GM12878 (cell line): Measurements from ENCODE around the gene RND2. TPM values are rescaled to one million over a fixed set of nuclear protein-coding genes. Genes with fewer than 3 reads are reported as not detected.
A peak's percentile ranks its signal among the peaks of the same experiment; 100 is the strongest.

Source experiments
- CBX3 ChIP-seq: fragments of 200-600 bp; sonication (generic); IDR thresholded peaks from 2 replicates; pipeline ENCODE4 v1.6.1; 2016; ENCODE audit warnings: low read depth, borderline replicate concordance
- E4F1 ChIP-seq: fragments of 450-650 bp; IDR thresholded peaks from 2 replicates; pipeline ENCODE4 v1.6.1; 2018; ENCODE audit warnings: borderline replicate concordance, mild to moderate bottlenecking; ENCODE audit not compliant: partially characterized antibody
- ETV6 ChIP-seq, 2 experiments: fragments of 450-650 bp in 1 of 2; IDR thresholded peaks in 1 of 2; conservative IDR thresholded peaks in 1 of 2; 2 replicates each; pipeline ENCODE4 v1.6.1; 2014; ENCODE audit warnings: antibody characterized with exemption in 1 of 2, borderline replicate concordance in 1 of 2, low read depth in 1 of 2, mild to moderate bottlenecking in 1 of 2, moderate library complexity in 1 of 2
- FOS ChIP-seq: IDR thresholded peaks from 3 replicates; pipeline ENCODE4 v1.6.1; 2011; ENCODE audit warnings: borderline replicate concordance; ENCODE audit not compliant: insufficient read length; ENCODE audit errors: extremely low read depth
- GATAD2B ChIP-seq: fragments of 450-650 bp; conservative IDR thresholded peaks from 2 replicates; pipeline ENCODE4 v1.6.1; 2017; ENCODE audit warnings: low read depth, mild to moderate bottlenecking, moderate library complexity
- HDAC2 ChIP-seq: fragments of 200-600 bp; sonication (generic); IDR thresholded peaks from 2 replicates; pipeline ENCODE4 v1.6.1; 2017
- IKZF2 ChIP-seq, 2 experiments: fragments of 450-650 bp; IDR thresholded peaks; 2 replicates each; pipeline ENCODE4 v1.6.1; 2017; ENCODE audit warnings: mild to moderate bottlenecking in 2 of 2, moderate library complexity in 2 of 2
- MLLT1 ChIP-seq: fragments of 450-650 bp; IDR thresholded peaks from 2 replicates; pipeline ENCODE4 v1.6.1; 2016; ENCODE audit warnings: mild to moderate bottlenecking
- NBN ChIP-seq: fragments of 450-650 bp; IDR thresholded peaks from 2 replicates; pipeline ENCODE4 v1.6.1; 2016
- SMAD5 ChIP-seq: IDR thresholded peaks from 2 replicates; pipeline ENCODE4 v1.6.1; 2016; ENCODE audit warnings: antibody characterized with exemption, low read depth
- SMARCA5 ChIP-seq: fragments of 450-650 bp; IDR thresholded peaks from 2 replicates; pipeline ENCODE4 v1.6.1; 2017; ENCODE audit warnings: mild to moderate bottlenecking
- TARDBP ChIP-seq: IDR thresholded peaks from 2 replicates; pipeline ENCODE4 v1.6.1; 2016; ENCODE audit warnings: borderline replicate concordance
- YY1 ChIP-seq: IDR thresholded peaks from 2 replicates; pipeline ENCODE4 v1.6.1; 2011; ENCODE audit warnings: low read depth, mild to moderate bottlenecking, low read length
- ZBTB40 ChIP-seq: fragments of 450-650 bp; IDR thresholded peaks from 2 replicates; pipeline ENCODE4 v1.6.1; 2016; ENCODE audit warnings: mild to moderate bottlenecking, moderate library complexity, borderline replicate concordance
- ZZZ3 ChIP-seq: IDR thresholded peaks from 2 replicates; pipeline ENCODE4 v1.6.1; 2011; ENCODE audit warnings: low read depth; ENCODE audit not compliant: control insufficient read depth, insufficient read length
- polyA plus RNA-seq, 11 experiments: library from polyadenylated mRNA; depleted of rRNA in 4 of 11; unstranded in 6 of 11; stranded (reverse) in 5 of 11; fragments of >200 nt; fragmentation: Nextera tagmentation in 4 of 11; fragmentation: Illumina TruSeq in 1 of 11; extraction: Ambion mirVana in 4 of 11; extraction: Trizol in 1 of 11; gene quantifications; 1 replicate in 1 of 11; 2 replicates in 10 of 11; pipeline versions ENCODE4 v1.2.1 to v1.2.3, GENCODE V29; 2011 to 2016; ENCODE audit warnings: inconsistent platforms in 2 of 11, missing spikeins in 2 of 11, low read depth in 1 of 11
- total RNA-seq, 4 experiments: library from RNA; depleted of rRNA in 3 of 4; stranded (reverse); fragments of >200 nt in 3 of 4; fragmentation: Illumina TruSeq in 1 of 4; extraction: Trizol in 1 of 4; gene quantifications; 2 replicates each; pipeline versions ENCODE4 v1.2.1 to v1.2.3, GENCODE V29; 2013 to 2021
- TF ChIP-seq, protein P1 (sequence below): fragments of 450-650 bp; IDR thresholded peaks from 2 replicates; pipeline ENCODE4 v1.6.1; 2017; ENCODE audit warnings: mild to moderate bottlenecking, low read depth, inconsistent platforms; ENCODE audit not compliant: poor library complexity, severe bottlenecking
- TF ChIP-seq, protein P2 (sequence below): IDR thresholded peaks from 2 replicates; pipeline ENCODE4 v1.6.1; 2011; ENCODE audit warnings: low read depth, low read length, improper control_type of control experiment, borderline replicate concordance

The RND2 gene
- total and polyA plus RNA-seq, 10 of the 15 experiments (the other 5 are each of a cell fraction or from before 2014, with no cell fraction given) = 0.01 to 0.05 (median 0.03) TPM; not detected in 6

GRCh38 chr17:43006639-43007551 lies 18.1 kb upstream of the RND2 start, which contains the start of gene IFI35 (continued):
- TF ChIP-seq E4F1 = no peak
- TF ChIP-seq, protein P1, sequence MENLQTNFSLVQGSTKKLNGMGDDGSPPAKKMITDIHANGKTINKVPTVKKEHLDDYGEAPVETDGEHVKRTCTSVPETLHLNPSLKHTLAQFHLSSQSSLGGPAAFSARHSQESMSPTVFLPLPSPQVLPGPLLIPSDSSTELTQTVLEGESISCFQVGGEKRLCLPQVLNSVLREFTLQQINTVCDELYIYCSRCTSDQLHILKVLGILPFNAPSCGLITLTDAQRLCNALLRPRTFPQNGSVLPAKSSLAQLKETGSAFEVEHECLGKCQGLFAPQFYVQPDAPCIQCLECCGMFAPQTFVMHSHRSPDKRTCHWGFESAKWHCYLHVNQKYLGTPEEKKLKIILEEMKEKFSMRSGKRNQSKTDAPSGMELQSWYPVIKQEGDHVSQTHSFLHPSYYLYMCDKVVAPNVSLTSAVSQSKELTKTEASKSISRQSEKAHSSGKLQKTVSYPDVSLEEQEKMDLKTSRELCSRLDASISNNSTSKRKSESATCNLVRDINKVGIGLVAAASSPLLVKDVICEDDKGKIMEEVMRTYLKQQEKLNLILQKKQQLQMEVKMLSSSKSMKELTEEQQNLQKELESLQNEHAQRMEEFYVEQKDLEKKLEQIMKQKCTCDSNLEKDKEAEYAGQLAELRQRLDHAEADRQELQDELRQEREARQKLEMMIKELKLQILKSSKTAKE = no peak
- no peak; the same call in 1 of the 2 replicates for TF ChIP-seq SMARCA5
- TF ChIP-seq ETV6 (conservative IDR thresholded peaks at IDR 0.05 in 1 of 2, IDR thresholded peaks at IDR 0.05 in 1 of 2; ENCODE audit: borderline replicate concordance in 1 of 2, low read depth in 1 of 2) = peak in 1 of 2 experiments; percentile 80; a peak in 2 of 4 replicates
- TF ChIP-seq, protein P2, sequence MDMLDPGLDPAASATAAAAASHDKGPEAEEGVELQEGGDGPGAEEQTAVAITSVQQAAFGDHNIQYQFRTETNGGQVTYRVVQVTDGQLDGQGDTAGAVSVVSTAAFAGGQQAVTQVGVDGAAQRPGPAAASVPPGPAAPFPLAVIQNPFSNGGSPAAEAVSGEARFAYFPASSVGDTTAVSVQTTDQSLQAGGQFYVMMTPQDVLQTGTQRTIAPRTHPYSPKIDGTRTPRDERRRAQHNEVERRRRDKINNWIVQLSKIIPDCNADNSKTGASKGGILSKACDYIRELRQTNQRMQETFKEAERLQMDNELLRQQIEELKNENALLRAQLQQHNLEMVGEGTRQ = no peak; the same call in 1 of the 2 replicates
- no peak for TF ChIP-seq HDAC2
- TF ChIP-seq IKZF2 (IDR thresholded peaks at IDR 0.05) = peak in 1 of 2 experiments; percentile 27; a peak in 1 of 4 replicates
- peak; percentile 79 for TF ChIP-seq MLLT1
- no peak for TF ChIP-seq CBX3
- no peak for TF ChIP-seq TARDBP
- peak; percentile 43; the same call in 1 of the 2 replicates for TF ChIP-seq YY1
- peak; percentile 32; the same call in 1 of the 2 replicates for TF ChIP-seq ZBTB40
- no peak for TF ChIP-seq ZZZ3
- no peak for TF ChIP-seq GATAD2B
- TF ChIP-seq NBN = peak; percentile 39
- no peak for TF ChIP-seq FOS
- 0 out of 2 replicates have a peak, but pooled peaks have one; percentile 33 for TF ChIP-seq SMAD5
